ENCODE measurements around the gene ZNF318.

Gene ZNF318

GRCh38 chr6:43298565-43299337, 70.7 kb downstream of the ZNF318 start:
- Histone ChIP-seq H3K4me3 (no peak overlapping the region), H3K27ac (no peak overlapping the region)
- TF ChIP-seq CTCF (IDR thresholded peaks at IDR 0.05) = no peak
- no peak for DNase-seq (ENCODE audit: low spot score)

- TF ChIP-seq CTCF (IDR thresholded peaks at IDR 0.05) = no peak
- no peak for DNase-seq (ENCODE audit: low spot score)
- no peak within 1 kb of the TSS for H3K27ac ChIP-seq
- no peak within 1 kb of the TSS for H3K4me3 ChIP-seq
Observed at GRCh38 chr6:43297644-43298564, 71.5 kb downstream of the ZNF318 start, which contains the start of gene SLC22A7. Gene SLC22A7 (plus strand): TSS chr6:43298260. CDS start chr6:43298359, 99 bp downstream.

- no peak overlapping the region for H3K27ac ChIP-seq
- no peak for TF ChIP-seq CTCF (IDR thresholded peaks at IDR 0.05)
- H3K4me3 ChIP-seq = no peak overlapping the region
- DNase-seq (ENCODE audit: low spot score) = no peak
Observed at GRCh38 chr6:43296780-43297497, 72.5 kb downstream of the ZNF318 start.

- H3K4me3 ChIP-seq = no peak overlapping the region
- no peak for TF ChIP-seq CTCF (IDR thresholded peaks at IDR 0.05)
- no peak for DNase-seq (ENCODE audit: low spot score)
- H3K27ac ChIP-seq = no peak overlapping the region
Observed at GRCh38 chr6:43295456-43295855, 74.0 kb downstream of the ZNF318 start.

GRCh38 chr6:43294536-43294935, 74.9 kb downstream of the ZNF318 start:
- Histone ChIP-seq H3K4me3 (no peak overlapping the region), H3K27ac (no peak overlapping the region)
- DNase-seq (ENCODE audit: low spot score) = no peak
- no peak for TF ChIP-seq CTCF (IDR thresholded peaks at IDR 0.05)

GRCh38 chr6:43293698-43294097, 75.7 kb downstream of the ZNF318 start:
- Histone ChIP-seq H3K4me3 (no peak overlapping the region), H3K27ac (no peak overlapping the region)
- no peak for DNase-seq (ENCODE audit: low spot score)
- TF ChIP-seq CTCF (IDR thresholded peaks at IDR 0.05) = no peak
